ENCODE results near the gene LMTK3. TPM values are rescaled to one million over a fixed set of nuclear protein-coding genes. Genes with fewer than 3 reads are reported as not detected.

Gene LMTK3
- polyA plus RNA-seq, 3 donors = 3.5 to 3.7 (median 3.7) TPM

- no peak for DNase-seq
Measured at GRCh38 chr19:48509467-48510194, 2.0 kb downstream of the LMTK3 start.

- DNase-seq = no peak
Measured at GRCh38 chr19:48508729-48509411, 2.8 kb downstream of the LMTK3 start.

- DNase-seq = no peak
Measured at GRCh38 chr19:48507911-48508439, 3.7 kb downstream of the LMTK3 start.

- DNase-seq = no peak
Measured at GRCh38 chr19:48506138-48506733, 5.4 kb downstream of the LMTK3 start.

- DNase-seq = no peak
Measured at GRCh38 chr19:48502350-48503018, 9.2 kb downstream of the LMTK3 start.

GRCh38 chr19:48501494-48502349, 9.9 kb downstream of the LMTK3 start:
- peak; percentile 92 for DNase-seq

GRCh38 chr19:48500830-48501493, 10.7 kb downstream of the LMTK3 start:
- DNase-seq = no peak

- no peak for DNase-seq
Measured at GRCh38 chr19:48499316-48500090, 12.1 kb downstream of the LMTK3 start.

- DNase-seq = no peak
Measured at GRCh38 chr19:48498595-48499311, 12.9 kb downstream of the LMTK3 start.

- no peak for DNase-seq
Measured at GRCh38 chr19:48497728-48498594, 13.7 kb downstream of the LMTK3 start.

- no peak for DNase-seq
Measured at GRCh38 chr19:48496959-48497727, 14.5 kb downstream of the LMTK3 start.

- DNase-seq = no peak
Measured at GRCh38 chr19:48495396-48495795, 16.2 kb downstream of the LMTK3 start.

- DNase-seq = no peak
Measured at GRCh38 chr19:48493718-48494401, 17.8 kb downstream of the LMTK3 start.

GRCh38 chr19:48492925-48493717, 18.5 kb downstream of the LMTK3 start:
- DNase-seq = peak; percentile 90

- no peak for DNase-seq
Measured at GRCh38 chr19:48491793-48492123, 19.9 kb downstream of the LMTK3 start.
